Measurements from ENCODE around the gene RAB34. TPM values are rescaled to one million over a fixed set of nuclear protein-coding genes. Genes with fewer than 3 reads are reported as not detected.

RAB34 gene
- total and polyA plus RNA-seq, 9 of the 15 experiments (the other 6 are each of a cell fraction or from before 2014, with no cell fraction given) = 0.07 to 3.8 (median 0.46) TPM; not detected in 1

- no peak for ATAC-seq
- no peak for DNase-seq (ENCODE audit: extremely low read depth in 1 of 4, low spot score in 3 of 4)
- 0 out of 5 replicates have a peak, but pooled peaks cover 0 to 11% of the 10 kb centered on the region in 2 experiments for H3K27me3 ChIP-seq (ENCODE audit: control insufficient read depth in 2 of 2, insufficient read depth in 2 of 2, low read length in 2 of 2)
- peaks cover 19% of the 10 kb centered on the region for H3K36me3 ChIP-seq (ENCODE audit: control insufficient read depth, insufficient read depth, low read length)
- no peak overlapping the region for H3K4me2 ChIP-seq (ENCODE audit: insufficient read depth, low read length)
- no peak overlapping the region for H3K27ac ChIP-seq (ENCODE audit: extremely low read depth, low read depth, low read length)
- no TSS peak for BruUV-seq (replicated peaks)
- in situ Hi-C loops (cut with MboI) (no loop called here), intact Hi-C loops (cut with micrococcal nuclease) (no loop called here)
- no peak for FAIRE-seq
- peaks cover 31% of the 10 kb centered on the region for H3K79me2 ChIP-seq (ENCODE audit: control insufficient read depth, insufficient read depth, low read length)
- ChIA-PET CTCF (ENCODE audit: low intra/inter-chr PET ratio) (no interaction called here), POLR2A (interaction anchor here (0.6 to 1.5 kb wide), 2 partner anchors 15 to 570 kb away, joined by 3 read pairs; no protein-coding TSS in a partner anchor)
- no peak overlapping the region for H3K4me3 ChIP-seq
- no peak overlapping the region for H2AFZ ChIP-seq (ENCODE audit: low read depth, low read length)
- no peaks in the 10 kb centered on the region for H3K9me3 ChIP-seq (replicated peaks; ENCODE audit: control insufficient read depth, insufficient read depth, low read depth, low read length)
- peaks cover 16% of the 10 kb centered on the region for H4K20me1 ChIP-seq (replicated peaks; ENCODE audit: control insufficient read depth, insufficient read depth, low read length)
- 78% methylated on average over 46 of the region's 63 CpGs for WGBS (ENCODE audit: insufficient coverage, low coverage, missing lambda C conversion rate)
- H3K4me1 ChIP-seq (replicated peaks in 1 of 2; ENCODE audit: control insufficient read depth in 2 of 2, insufficient read depth in 2 of 2, low read length in 2 of 2) = peaks cover 23 to 35% of the 10 kb centered on the region in 2 experiments
- H3K9me1 ChIP-seq (ENCODE audit: control insufficient read depth, insufficient read depth, low read length) = no peaks in the 10 kb centered on the region
- no peak overlapping the region; a peak in 1 of 4 replicates for H3K9ac ChIP-seq (ENCODE audit: insufficient read depth in 1 of 2, low read depth in 2 of 2, low read length in 2 of 2)
- TF ChIP-seq SMARCE1 (IDR thresholded peaks at IDR 0.05) (no peak), HMGN3 (IDR thresholded peaks at IDR 0.05; ENCODE audit: borderline replicate concordance, extremely low read depth, insufficient read length, low read depth, low read length) (no peak), TCF15 (CRISPR knock-in tag; IDR thresholded peaks at IDR 0.05) (no peak), LEF1 (IDR thresholded peaks at IDR 0.05) (no peak), MYBL2 (IDR thresholded peaks at IDR 0.05; ENCODE audit: low read depth) (no peak), MYBL2 (CRISPR knock-in tag; IDR thresholded peaks at IDR 0.05; ENCODE audit: borderline replicate concordance) (no peak), UBTF (IDR thresholded peaks at IDR 0.05; ENCODE audit: borderline replicate concordance in 1 of 2, low read depth in 2 of 2, low read length in 2 of 2) (no peak), BRD9 (IDR thresholded peaks at IDR 0.05; ENCODE audit: low read depth, partially characterized antibody) (no peak), ZNF561 (CRISPR knock-in tag; conservative IDR thresholded peaks at IDR 0.05) (no peak), SREBF1 (IDR thresholded peaks at IDR 0.05; ENCODE audit: borderline replicate concordance, low read depth, low read length) (no peak), SNIP1 (IDR thresholded peaks at IDR 0.05; ENCODE audit: low read depth) (no peak), ZBTB43 (CRISPR knock-in tag; IDR thresholded peaks at IDR 0.05) (no peak), SETDB1 (IDR thresholded peaks at IDR 0.05; ENCODE audit: low read length) (no peak), ZNF449 (CRISPR knock-in tag; IDR thresholded peaks at IDR 0.05) (no peak), HNRNPL (IDR thresholded peaks at IDR 0.05; ENCODE audit: low read depth, low read length) (no peak; the same call in 1 of the 2 replicates), FIP1L1 (IDR thresholded peaks at IDR 0.05; ENCODE audit: low read depth, low read length, poor library complexity, severe bottlenecking) (peak; percentile 36)
Observed at GRCh38 chr17:28716740-28717577, 709 bp downstream of the RAB34 start.
